CD14-positive monocyte (primary cell): Measurements from ENCODE around the gene NUMB. TPM values are rescaled to one million over a fixed set of nuclear protein-coding genes. Genes with fewer than 3 reads are reported as not detected.

Experiments
- DNase-seq, 3 donors: peaks; one replicate each; pipeline ENCODE4 v3.0.0-alpha.2; 2011 to 2022
- H2AFZ ChIP-seq: 2 replicates; pipeline ENCODE4 v1.6.0; 2012; ENCODE audit warnings: mild to moderate bottlenecking, low read depth, low read length, inconsistent platforms; ENCODE audit not compliant: insufficient read depth, poor library complexity, severe bottlenecking
- H3K27ac ChIP-seq, 2 donors: 1 replicate in 1 of 2; 2 replicates in 1 of 2; pipeline ENCODE4 v1.5.1; 2012 to 2013; ENCODE audit warnings: low read length in 2 of 2, control low read depth in 1 of 2, inconsistent platforms in 1 of 2, low read depth in 1 of 2, mild to moderate bottlenecking in 1 of 2
- H3K27me3 ChIP-seq, 2 donors: one replicate each; pipeline versions ENCODE4 v1.6.0 to v1.6.1; 2011 to 2013; ENCODE audit warnings: low read length in 2 of 2; ENCODE audit not compliant: control insufficient read depth in 2 of 2, insufficient read depth in 2 of 2
- H3K36me3 ChIP-seq, 2 donors: replicated peaks in 1 of 2; 1 replicate in 1 of 2; 2 replicates in 1 of 2; pipeline versions ENCODE4 v1.5.1 to v1.6.1; 2012 to 2013; ENCODE audit warnings: low read length in 2 of 2, control low read depth in 1 of 2, inconsistent platforms in 1 of 2, mild to moderate bottlenecking in 1 of 2; ENCODE audit not compliant: insufficient read depth in 2 of 2, control insufficient read depth in 1 of 2
- H3K4me1 ChIP-seq, 2 donors: 1 replicate in 1 of 2; 2 replicates in 1 of 2; pipeline versions ENCODE4 v1.5.1 to v1.6.1; 2012 to 2013; ENCODE audit warnings: low read length in 2 of 2, control low read depth in 1 of 2, inconsistent platforms in 1 of 2, mild to moderate bottlenecking in 1 of 2, moderate library complexity in 1 of 2; ENCODE audit not compliant: insufficient read depth in 2 of 2, control insufficient read depth in 1 of 2
- H3K4me2 ChIP-seq: replicated peaks from 2 replicates; pipeline ENCODE3; 2012; ENCODE audit warnings: low read length, moderate library complexity, mild to moderate bottlenecking; ENCODE audit not compliant: poor library complexity, severe bottlenecking; ENCODE audit errors: extremely low read depth
- H3K4me3 ChIP-seq, 3 experiments: fragments of 200-600 bp in 1 of 3; sonication (generic) in 1 of 3; replicated peaks in 1 of 3; 1 replicate in 2 of 3; 2 replicates in 1 of 3; pipeline ENCODE4 v1.5.1; 2011 to 2013; ENCODE audit warnings: low read length in 3 of 3, mild to moderate bottlenecking in 3 of 3, control low read depth in 2 of 3, low read depth in 2 of 3, inconsistent platforms in 1 of 3, moderate library complexity in 1 of 3
- H3K79me2 ChIP-seq: 2 replicates; pipeline ENCODE4 v1.6.0; 2012; ENCODE audit warnings: mild to moderate bottlenecking, control low read depth, inconsistent platforms, low read length, moderate library complexity; ENCODE audit not compliant: insufficient read depth
- H3K9ac ChIP-seq: 2 replicates; pipeline ENCODE4 v1.6.0; 2017; ENCODE audit warnings: low read length, mild to moderate bottlenecking; ENCODE audit not compliant: insufficient read depth, poor library complexity, severe bottlenecking
- H3K9me3 ChIP-seq, 2 donors: replicated peaks in 1 of 2; 1 replicate in 1 of 2; 2 replicates in 1 of 2; pipeline versions ENCODE4 v1.5.1 to v1.6.1; 2012 to 2013; ENCODE audit warnings: low read length in 2 of 2, control low read depth in 1 of 2; ENCODE audit not compliant: control insufficient read depth in 1 of 2, insufficient read depth in 1 of 2
- H4K20me1 ChIP-seq: 2 replicates; pipeline ENCODE4 v1.6.0; 2012; ENCODE audit warnings: mild to moderate bottlenecking, low read length, control low read depth, moderate library complexity; ENCODE audit not compliant: insufficient read depth
- H3K27ac Mint-ChIP-seq, 7 donors: one replicate each; pipeline ENCODE4 v1.8.0; 2020; ENCODE audit warnings: mild to moderate bottlenecking in 7 of 7, mixed read lengths in 7 of 7, moderate library complexity in 6 of 7, inconsistent platforms in 2 of 7
- H3K27me3 Mint-ChIP-seq, 3 donors: one replicate each; pipeline ENCODE4 v1.8.0; 2021 to 2022; ENCODE audit warnings: low read depth in 3 of 3, mild to moderate bottlenecking in 3 of 3, mixed read lengths in 3 of 3, moderate library complexity in 3 of 3, inconsistent platforms in 1 of 3
- H3K36me3 Mint-ChIP-seq, 2 donors: one replicate each; pipeline ENCODE4 v1.8.0; 2020; ENCODE audit warnings: mixed read lengths in 2 of 2, inconsistent platforms in 1 of 2, mild to moderate bottlenecking in 1 of 2
- H3K4me1 Mint-ChIP-seq: one replicate; pipeline ENCODE4 v1.8.0; 2020; ENCODE audit warnings: mild to moderate bottlenecking, mixed read lengths
- H3K4me3 Mint-ChIP-seq, 2 donors: one replicate each; pipeline ENCODE4 v1.8.0; 2020; ENCODE audit warnings: mild to moderate bottlenecking in 2 of 2, mixed read lengths in 2 of 2, moderate library complexity in 1 of 2
- H3K9me3 Mint-ChIP-seq, 7 donors: one replicate each; pipeline ENCODE4 v1.8.0; 2020 to 2022; ENCODE audit warnings: mixed read lengths in 7 of 7, mild to moderate bottlenecking in 6 of 7, moderate library complexity in 6 of 7, inconsistent platforms in 2 of 7
- CTCF ChIP-seq: fragments of 200-600 bp; IDR thresholded peaks from one replicate; pipeline ENCODE4 v1.8.0; 2022; ENCODE audit warnings: antibody characterized with exemption, mild to moderate bottlenecking
- WGBS: methylation state at CpG from one replicate; pipeline ENCODE4 v1.1.5; 2013; ENCODE audit warnings: missing lambda C conversion rate; ENCODE audit not compliant: insufficient coverage; 5-methylcytosine and 5-hydroxymethylcytosine counted together
- intact Hi-C, 2 donors: fragments of 100-400 bp; cut with micrococcal nuclease; formaldehyde crosslinking; loops; one replicate each; pipeline versions ENCODE4 v1.15.0 to v1.15.1; 2023
- polyA plus RNA-seq, 3 donors: library from polyadenylated mRNA; depleted of rRNA in 1 of 3; unstranded in 2 of 3; stranded (reverse) in 1 of 3; fragments of 300-500 nt in 2 of 3; fragments of >200 nt in 1 of 3; fragmentation: Illumina TruSeq in 2 of 3; gene quantifications; 1 replicate in 2 of 3; 2 replicates in 1 of 3; pipeline ENCODE4 v1.2.3, GENCODE V29; 2012 to 2021

NUMB gene
- polyA plus RNA-seq, 3 donors: 83.4 to 223 (median 126) TPM

GRCh38 chr14:73244541-73245290, 213.6 kb downstream of the NUMB start:
- Histone ChIP-seq H3K4me3 (peak overlapping the region in 1 of 3 experiments; percentile 82), H3K9me3 (no peaks in the 10 kb centered on the region), H3K27me3 (peaks cover 4 to 28% of the 10 kb centered on the region in 2 donors), H4K20me1 (no peaks in the 10 kb centered on the region), H3K9ac (no peak overlapping the region), H3K36me3 (no peaks in the 10 kb centered on the region), H3K79me2 (no peaks in the 10 kb centered on the region), H3K4me2 (peak overlapping the region; percentile 99), H3K27ac (no peak overlapping the region), H3K4me1 (peaks cover 39 to 74% of the 10 kb centered on the region in 2 donors), H2AFZ (no peak overlapping the region)
- Mint-ChIP-seq H3K9me3 (peaks cover 0 to 4% (median 2%) of the 10 kb centered on the region in 7 donors), H3K27ac (peak overlapping the region in 1 of 7 donors; percentile 49), H3K4me1 (peaks cover 57% of the 10 kb centered on the region), H3K36me3 (peaks cover 3 to 6% of the 10 kb centered on the region in 2 donors), H3K4me3 (peak overlapping the region; percentile 77 to 86), H3K27me3 (peaks cover 31 to 40% (median 37%) of the 10 kb centered on the region in 3 donors)
- intact Hi-C loops: no loop called here
- DNase-seq: no peak
- 46% methylated on average over 11 of the region's 14 CpGs for WGBS
- TF ChIP-seq CTCF: no peak

GRCh38 chr14:73243748-73244147, 214.6 kb downstream of the NUMB start:
- Histone ChIP-seq H3K9ac (no peak overlapping the region), H4K20me1 (no peaks in the 10 kb centered on the region), H2AFZ (no peak overlapping the region), H3K4me2 (no peak overlapping the region), H3K9me3 (peaks cover 0 to 3% of the 10 kb centered on the region in 2 donors), H3K27me3 (peaks cover 14 to 38% of the 10 kb centered on the region in 2 donors), H3K4me1 (peaks cover 44 to 83% of the 10 kb centered on the region in 2 donors), H3K27ac (no peak overlapping the region), H3K4me3 (no peak overlapping the region), H3K36me3 (no peaks in the 10 kb centered on the region), H3K79me2 (no peaks in the 10 kb centered on the region)
- Mint-ChIP-seq H3K27me3 (peaks cover 40 to 49% (median 47%) of the 10 kb centered on the region in 3 donors), H3K27ac (peak overlapping the region in 2 of 7 donors; percentile 13 to 41), H3K4me3 (peak overlapping the region in 1 of 2 donors; percentile 48), H3K4me1 (peaks cover 64% of the 10 kb centered on the region), H3K36me3 (peaks cover 3 to 8% of the 10 kb centered on the region in 2 donors), H3K9me3 (peaks cover 0 to 6% (median 2%) of the 10 kb centered on the region in 7 donors)
- intact Hi-C loops: no loop called here
- no peak for DNase-seq
- WGBS: no CpG with 5 or more reads among the region's 2 CpGs
- TF ChIP-seq CTCF: no peak
